Measurements from ENCODE around the gene OR4D10.
"Not testable (repeated sequence)": the region's sequence is repeated elsewhere in the genome, so short reads cannot be mapped to it uniquely, and the experiment has no call there.

OR4D10 gene

GRCh38 chr11:59473015-59473414 is at the start of gene OR4D10:
OR4D10 (plus strand) TSS chr11:59473315; CDS start chr11:59477430, 4,115 bp downstream.
- DNase-seq (ENCODE audit: low read depth), result no peak

GRCh38 chr11:59423835-59424234 is 49.3 kb upstream of the OR4D10 start:
- DNase-seq (ENCODE audit: low read depth), result no peak

- no peak for DNase-seq (ENCODE audit: low read depth)
Measured at GRCh38 chr11:59425131-59425530, 48.0 kb upstream of the OR4D10 start.

GRCh38 chr11:59426361-59427067 is 46.6 kb upstream of the OR4D10 start, which contains the start of gene OR5A2:
OR5A2 (minus strand) TSS chr11:59426413; CDS start chr11:59422953, 3,460 bp downstream.
- no peak for DNase-seq (ENCODE audit: low read depth)

- no peak for DNase-seq (ENCODE audit: low read depth)
Measured at GRCh38 chr11:59427068-59427382, 46.1 kb upstream of the OR4D10 start.

- DNase-seq (ENCODE audit: low read depth), result peak; percentile 7
Measured at GRCh38 chr11:59429924-59430516, 43.1 kb upstream of the OR4D10 start.

- no peak for DNase-seq (ENCODE audit: low read depth)
Measured at GRCh38 chr11:59436169-59436568, 36.9 kb upstream of the OR4D10 start, which contains the start of gene OR5A1. OR5A1 (plus strand) TSS chr11:59436469; CDS start chr11:59443169, 6,700 bp downstream.

GRCh38 chr11:59437770-59438169 is 35.3 kb upstream of the OR4D10 start:
- no peak for DNase-seq (ENCODE audit: low read depth)

- DNase-seq (ENCODE audit: low read depth), result not testable (repeated sequence)
Measured at GRCh38 chr11:59445624-59446023, 27.5 kb upstream of the OR4D10 start.

GRCh38 chr11:59448484-59448883 is 24.6 kb upstream of the OR4D10 start:
- DNase-seq (ENCODE audit: low read depth), result no peak

GRCh38 chr11:59456661-59457060 is 16.5 kb upstream of the OR4D10 start, which contains the start of gene OR4D6:
OR4D6 (plus strand) TSS chr11:59456961; CDS start chr11:59456961, 0 bp downstream.
- no peak for DNase-seq (ENCODE audit: low read depth)

- DNase-seq (ENCODE audit: low read depth), result no peak
Measured at GRCh38 chr11:59459916-59460315, 13.2 kb upstream of the OR4D10 start.

GRCh38 chr11:59463190-59463641 is 9.9 kb upstream of the OR4D10 start:
- DNase-seq (ENCODE audit: low read depth), result no peak

GRCh38 chr11:59475176-59475575 is 2.1 kb downstream of the OR4D10 start:
- DNase-seq (ENCODE audit: low read depth), result no peak

GRCh38 chr11:59479906-59480305 is 6.8 kb downstream of the OR4D10 start:
- DNase-seq (ENCODE audit: low read depth), result no peak

GRCh38 chr11:59480359-59480758 is 7.2 kb downstream of the OR4D10 start:
- no peak for DNase-seq (ENCODE audit: low read depth)

GRCh38 chr11:59501931-59502330 is 28.8 kb downstream of the OR4D10 start:
- no peak for DNase-seq (ENCODE audit: low read depth)

GRCh38 chr11:59503276-59503675 is 30.2 kb downstream of the OR4D10 start, which contains the start of gene OR4D11:
OR4D11 (plus strand) TSS chr11:59503576; CDS start chr11:59503576, 0 bp downstream.
- no peak for DNase-seq (ENCODE audit: low read depth)

- no peak for DNase-seq (ENCODE audit: low read depth)
Measured at GRCh38 chr11:59510941-59511589, 38.0 kb downstream of the OR4D10 start, which contains the start of gene OR4D9. OR4D9 (plus strand) TSS chr11:59511539; CDS start chr11:59514913, 3,374 bp downstream.

GRCh38 chr11:59511675-59512074 is 38.6 kb downstream of the OR4D10 start:
- DNase-seq (ENCODE audit: low read depth), result no peak

GRCh38 chr11:59520139-59520538 is 47.0 kb downstream of the OR4D10 start:
- not testable (repeated sequence) for DNase-seq (ENCODE audit: low read depth)

- DNase-seq (ENCODE audit: low read depth), result no peak
Measured at GRCh38 chr11:59520741-59521140, 47.6 kb downstream of the OR4D10 start.

- DNase-seq (ENCODE audit: low read depth), result no peak
Measured at GRCh38 chr11:59523541-59523940, 50.4 kb downstream of the OR4D10 start.
